ENCODE data around the gene CCDC107.

The CCDC107 gene

DNA sequence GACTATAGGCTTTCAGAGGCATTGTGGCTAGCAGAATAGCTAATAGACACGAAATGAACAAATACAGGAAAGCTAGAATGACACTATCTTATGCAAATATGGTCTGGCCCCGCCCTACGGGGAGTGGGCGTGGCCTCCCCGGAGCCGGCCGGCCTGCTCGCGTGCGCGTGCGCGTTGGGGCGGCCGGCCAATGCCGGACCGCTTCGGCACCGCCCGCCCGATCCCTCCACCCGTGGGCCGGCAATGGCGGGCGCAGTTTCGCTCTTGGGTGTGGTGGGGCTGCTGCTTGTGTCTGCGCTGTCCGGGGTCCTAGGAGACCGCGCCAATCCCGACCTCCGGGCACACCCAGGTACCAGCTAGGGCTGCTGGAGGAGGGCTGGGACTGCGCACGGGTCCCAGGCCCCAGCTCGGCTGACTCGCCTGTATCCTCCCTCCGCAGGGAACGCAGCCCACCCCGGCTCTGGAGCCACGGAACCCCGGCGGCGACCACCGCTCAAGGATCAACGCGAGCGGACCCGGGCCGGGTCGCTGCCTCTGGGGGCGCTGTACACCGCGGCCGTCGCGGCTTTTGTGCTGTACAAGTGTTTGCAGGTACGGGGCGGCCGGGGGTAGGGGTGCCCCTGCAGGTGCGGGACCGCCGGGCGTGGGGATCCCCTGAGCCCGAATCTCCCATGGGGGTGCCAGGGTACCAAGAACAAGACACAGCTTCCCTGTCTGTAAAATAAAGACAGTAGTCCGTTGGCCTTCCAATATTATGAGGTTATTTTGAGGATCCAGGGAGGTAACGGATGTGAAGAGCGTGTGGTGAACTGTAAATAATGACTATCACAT lies at the start of gene CCDC107 (continued):
- TF ChIP-seq, protein P1, sequence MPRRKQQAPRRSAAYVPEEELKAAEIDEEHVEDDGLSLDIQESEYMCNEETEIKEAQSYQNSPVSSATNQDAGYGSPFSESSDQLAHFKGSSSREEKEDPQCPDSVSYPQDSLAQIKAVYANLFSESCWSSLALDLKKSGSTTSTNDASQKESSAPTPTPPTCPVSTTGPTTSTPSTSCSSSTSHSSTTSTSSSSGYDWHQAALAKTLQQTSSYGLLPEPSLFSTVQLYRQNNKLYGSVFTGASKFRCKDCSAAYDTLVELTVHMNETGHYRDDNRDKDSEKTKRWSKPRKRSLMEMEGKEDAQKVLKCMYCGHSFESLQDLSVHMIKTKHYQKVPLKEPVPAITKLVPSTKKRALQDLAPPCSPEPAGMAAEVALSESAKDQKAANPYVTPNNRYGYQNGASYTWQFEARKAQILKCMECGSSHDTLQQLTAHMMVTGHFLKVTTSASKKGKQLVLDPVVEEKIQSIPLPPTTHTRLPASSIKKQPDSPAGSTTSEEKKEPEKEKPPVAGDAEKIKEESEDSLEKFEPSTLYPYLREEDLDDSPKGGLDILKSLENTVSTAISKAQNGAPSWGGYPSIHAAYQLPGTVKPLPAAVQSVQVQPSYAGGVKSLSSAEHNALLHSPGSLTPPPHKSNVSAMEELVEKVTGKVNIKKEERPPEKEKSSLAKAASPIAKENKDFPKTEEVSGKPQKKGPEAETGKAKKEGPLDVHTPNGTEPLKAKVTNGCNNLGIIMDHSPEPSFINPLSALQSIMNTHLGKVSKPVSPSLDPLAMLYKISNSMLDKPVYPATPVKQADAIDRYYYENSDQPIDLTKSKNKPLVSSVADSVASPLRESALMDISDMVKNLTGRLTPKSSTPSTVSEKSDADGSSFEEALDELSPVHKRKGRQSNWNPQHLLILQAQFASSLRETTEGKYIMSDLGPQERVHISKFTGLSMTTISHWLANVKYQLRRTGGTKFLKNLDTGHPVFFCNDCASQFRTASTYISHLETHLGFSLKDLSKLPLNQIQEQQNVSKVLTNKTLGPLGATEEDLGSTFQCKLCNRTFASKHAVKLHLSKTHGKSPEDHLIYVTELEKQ (tag by site-specific recombination; IDR thresholded peaks at IDR 0.05; ENCODE audit: borderline replicate concordance), result no peak
- no peak for TF ChIP-seq KLF7 (tag by site-specific recombination; IDR thresholded peaks at IDR 0.05; ENCODE audit: borderline replicate concordance)
- TF ChIP-seq EGR2 (tag by site-specific recombination; IDR thresholded peaks at IDR 0.05; ENCODE audit: low read depth), result no peak
- TF ChIP-seq ZNF837 (tag by site-specific recombination; IDR thresholded peaks at IDR 0.05), result 0 out of 2 replicates have a peak, but pooled peaks have one; percentile 55
- TF ChIP-seq, protein P2, sequence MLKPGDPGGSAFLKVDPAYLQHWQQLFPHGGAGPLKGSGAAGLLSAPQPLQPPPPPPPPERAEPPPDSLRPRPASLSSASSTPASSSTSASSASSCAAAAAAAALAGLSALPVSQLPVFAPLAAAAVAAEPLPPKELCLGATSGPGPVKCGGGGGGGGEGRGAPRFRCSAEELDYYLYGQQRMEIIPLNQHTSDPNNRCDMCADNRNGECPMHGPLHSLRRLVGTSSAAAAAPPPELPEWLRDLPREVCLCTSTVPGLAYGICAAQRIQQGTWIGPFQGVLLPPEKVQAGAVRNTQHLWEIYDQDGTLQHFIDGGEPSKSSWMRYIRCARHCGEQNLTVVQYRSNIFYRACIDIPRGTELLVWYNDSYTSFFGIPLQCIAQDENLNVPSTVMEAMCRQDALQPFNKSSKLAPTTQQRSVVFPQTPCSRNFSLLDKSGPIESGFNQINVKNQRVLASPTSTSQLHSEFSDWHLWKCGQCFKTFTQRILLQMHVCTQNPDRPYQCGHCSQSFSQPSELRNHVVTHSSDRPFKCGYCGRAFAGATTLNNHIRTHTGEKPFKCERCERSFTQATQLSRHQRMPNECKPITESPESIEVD (tag by site-specific recombination; IDR thresholded peaks at IDR 0.05), result no peak
- no peak for TF ChIP-seq OVOL3 (tag by site-specific recombination; IDR thresholded peaks at IDR 0.05)
- TF ChIP-seq OSR2 (tag by site-specific recombination; IDR thresholded peaks at IDR 0.05), result no peak
- TF ChIP-seq ZNF660 (tag by site-specific recombination; IDR thresholded peaks at IDR 0.05), result peak; percentile 43; the same call in 1 of the 2 replicates
- TF ChIP-seq ZNF510 (tag by site-specific recombination; IDR thresholded peaks at IDR 0.05; ENCODE audit: insufficient replicate concordance), result no peak
- TF ChIP-seq, protein P3, sequence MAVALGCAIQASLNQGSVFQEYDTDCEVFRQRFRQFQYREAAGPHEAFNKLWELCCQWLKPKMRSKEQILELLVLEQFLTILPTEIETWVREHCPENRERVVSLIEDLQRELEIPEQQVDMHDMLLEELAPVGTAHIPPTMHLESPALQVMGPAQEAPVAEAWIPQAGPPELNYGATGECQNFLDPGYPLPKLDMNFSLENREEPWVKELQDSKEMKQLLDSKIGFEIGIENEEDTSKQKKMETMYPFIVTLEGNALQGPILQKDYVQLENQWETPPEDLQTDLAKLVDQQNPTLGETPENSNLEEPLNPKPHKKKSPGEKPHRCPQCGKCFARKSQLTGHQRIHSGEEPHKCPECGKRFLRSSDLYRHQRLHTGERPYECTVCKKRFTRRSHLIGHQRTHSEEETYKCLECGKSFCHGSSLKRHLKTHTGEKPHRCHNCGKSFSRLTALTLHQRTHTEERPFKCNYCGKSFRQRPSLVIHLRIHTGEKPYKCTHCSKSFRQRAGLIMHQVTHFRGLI (tag by site-specific recombination; IDR thresholded peaks at IDR 0.05), result no peak; the same call in 1 of the 2 replicates
- no peak for TF ChIP-seq KLF9 (tag by site-specific recombination; IDR thresholded peaks at IDR 0.05; ENCODE audit: low read depth)
- TF ChIP-seq, protein P4, sequence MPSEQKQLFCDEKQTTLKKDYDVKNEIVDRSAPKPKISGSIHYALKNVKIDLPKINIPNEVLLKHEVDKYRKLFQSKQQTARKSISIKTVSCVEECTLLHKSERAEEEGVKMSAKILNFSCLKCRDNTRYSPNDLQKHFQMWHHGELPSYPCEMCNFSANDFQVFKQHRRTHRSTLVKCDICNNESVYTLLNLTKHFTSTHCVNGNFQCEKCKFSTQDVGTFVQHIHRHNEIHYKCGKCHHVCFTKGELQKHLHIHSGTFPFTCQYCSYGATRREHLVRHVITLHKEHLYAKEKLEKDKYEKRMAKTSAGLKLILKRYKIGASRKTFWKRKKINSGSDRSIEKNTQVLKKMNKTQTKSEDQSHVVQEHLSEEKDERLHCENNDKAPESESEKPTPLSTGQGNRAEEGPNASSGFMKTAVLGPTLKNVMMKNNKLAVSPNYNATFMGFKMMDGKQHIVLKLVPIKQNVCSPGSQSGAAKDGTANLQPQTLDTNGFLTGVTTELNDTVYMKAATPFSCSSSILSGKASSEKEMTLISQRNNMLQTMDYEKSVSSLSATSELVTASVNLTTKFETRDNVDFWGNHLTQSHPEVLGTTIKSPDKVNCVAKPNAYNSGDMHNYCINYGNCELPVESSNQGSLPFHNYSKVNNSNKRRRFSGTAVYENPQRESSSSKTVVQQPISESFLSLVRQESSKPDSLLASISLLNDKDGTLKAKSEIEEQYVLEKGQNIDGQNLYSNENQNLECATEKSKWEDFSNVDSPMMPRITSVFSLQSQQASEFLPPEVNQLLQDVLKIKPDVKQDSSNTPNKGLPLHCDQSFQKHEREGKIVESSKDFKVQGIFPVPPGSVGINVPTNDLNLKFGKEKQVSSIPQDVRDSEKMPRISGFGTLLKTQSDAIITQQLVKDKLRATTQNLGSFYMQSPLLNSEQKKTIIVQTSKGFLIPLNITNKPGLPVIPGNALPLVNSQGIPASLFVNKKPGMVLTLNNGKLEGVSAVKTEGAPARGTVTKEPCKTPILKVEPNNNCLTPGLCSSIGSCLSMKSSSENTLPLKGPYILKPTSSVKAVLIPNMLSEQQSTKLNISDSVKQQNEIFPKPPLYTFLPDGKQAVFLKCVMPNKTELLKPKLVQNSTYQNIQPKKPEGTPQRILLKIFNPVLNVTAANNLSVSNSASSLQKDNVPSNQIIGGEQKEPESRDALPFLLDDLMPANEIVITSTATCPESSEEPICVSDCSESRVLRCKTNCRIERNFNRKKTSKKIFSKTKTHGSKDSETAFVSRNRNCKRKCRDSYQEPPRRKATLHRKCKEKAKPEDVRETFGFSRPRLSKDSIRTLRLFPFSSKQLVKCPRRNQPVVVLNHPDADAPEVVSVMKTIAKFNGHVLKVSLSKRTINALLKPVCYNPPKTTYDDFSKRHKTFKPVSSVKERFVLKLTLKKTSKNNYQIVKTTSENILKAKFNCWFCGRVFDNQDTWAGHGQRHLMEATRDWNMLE (tag by site-specific recombination; conservative IDR thresholded peaks at IDR 0.05; ENCODE audit: low read depth), result no peak
- TF ChIP-seq, protein P5, sequence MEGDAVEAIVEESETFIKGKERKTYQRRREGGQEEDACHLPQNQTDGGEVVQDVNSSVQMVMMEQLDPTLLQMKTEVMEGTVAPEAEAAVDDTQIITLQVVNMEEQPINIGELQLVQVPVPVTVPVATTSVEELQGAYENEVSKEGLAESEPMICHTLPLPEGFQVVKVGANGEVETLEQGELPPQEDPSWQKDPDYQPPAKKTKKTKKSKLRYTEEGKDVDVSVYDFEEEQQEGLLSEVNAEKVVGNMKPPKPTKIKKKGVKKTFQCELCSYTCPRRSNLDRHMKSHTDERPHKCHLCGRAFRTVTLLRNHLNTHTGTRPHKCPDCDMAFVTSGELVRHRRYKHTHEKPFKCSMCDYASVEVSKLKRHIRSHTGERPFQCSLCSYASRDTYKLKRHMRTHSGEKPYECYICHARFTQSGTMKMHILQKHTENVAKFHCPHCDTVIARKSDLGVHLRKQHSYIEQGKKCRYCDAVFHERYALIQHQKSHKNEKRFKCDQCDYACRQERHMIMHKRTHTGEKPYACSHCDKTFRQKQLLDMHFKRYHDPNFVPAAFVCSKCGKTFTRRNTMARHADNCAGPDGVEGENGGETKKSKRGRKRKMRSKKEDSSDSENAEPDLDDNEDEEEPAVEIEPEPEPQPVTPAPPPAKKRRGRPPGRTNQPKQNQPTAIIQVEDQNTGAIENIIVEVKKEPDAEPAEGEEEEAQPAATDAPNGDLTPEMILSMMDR (tag by site-specific recombination; IDR thresholded peaks at IDR 0.05), result peak; percentile 94
- no peak for TF ChIP-seq ZNF623 (tag by site-specific recombination; IDR thresholded peaks at IDR 0.05)
- TF ChIP-seq ZNF404 (tag by site-specific recombination; IDR thresholded peaks at IDR 0.05), result no peak
- no peak for TF ChIP-seq ZNF621 (tag by site-specific recombination; IDR thresholded peaks at IDR 0.05)
- no peak for TF ChIP-seq ZNF23 (tag by site-specific recombination; IDR thresholded peaks at IDR 0.05; ENCODE audit: borderline replicate concordance)
- TF ChIP-seq, protein P6, sequence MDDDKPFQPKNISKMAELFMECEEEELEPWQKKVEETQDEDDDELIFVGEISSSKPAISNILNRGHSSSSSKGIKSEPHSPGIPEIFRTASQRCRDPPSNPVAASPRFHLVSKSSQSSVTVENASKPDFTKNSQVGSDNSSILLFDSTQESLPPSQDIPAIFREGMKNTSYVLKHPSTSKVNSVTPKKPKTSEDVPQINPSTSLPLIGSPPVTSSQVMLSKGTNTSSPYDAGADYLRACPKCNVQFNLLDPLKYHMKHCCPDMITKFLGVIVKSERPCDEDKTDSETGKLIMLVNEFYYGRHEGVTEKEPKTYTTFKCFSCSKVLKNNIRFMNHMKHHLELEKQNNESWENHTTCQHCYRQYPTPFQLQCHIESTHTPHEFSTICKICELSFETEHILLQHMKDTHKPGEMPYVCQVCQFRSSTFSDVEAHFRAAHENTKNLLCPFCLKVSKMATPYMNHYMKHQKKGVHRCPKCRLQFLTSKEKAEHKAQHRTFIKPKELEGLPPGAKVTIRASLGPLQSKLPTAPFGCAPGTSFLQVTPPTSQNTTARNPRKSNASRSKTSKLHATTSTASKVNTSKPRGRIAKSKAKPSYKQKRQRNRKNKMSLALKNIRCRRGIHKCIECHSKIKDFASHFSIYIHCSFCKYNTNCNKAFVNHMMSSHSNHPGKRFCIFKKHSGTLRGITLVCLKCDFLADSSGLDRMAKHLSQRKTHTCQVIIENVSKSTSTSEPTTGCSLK (tag by site-specific recombination; IDR thresholded peaks at IDR 0.05), result no peak
- no peak; the same call in 1 of the 2 replicates for TF ChIP-seq ZNF561 (tag by site-specific recombination; IDR thresholded peaks at IDR 0.05; ENCODE audit: borderline replicate concordance)
- TF ChIP-seq KLF10 (tag by site-specific recombination; IDR thresholded peaks at IDR 0.05), result no peak; the same call in 1 of the 2 replicates
- no peak for TF ChIP-seq ZNF138 (tag by site-specific recombination; IDR thresholded peaks at IDR 0.05; ENCODE audit: borderline replicate concordance)
- TF ChIP-seq ZNF133 (tag by site-specific recombination; IDR thresholded peaks at IDR 0.05), result no peak

Measured in HEK293 (cell line).